GM19328 (cell line): ENCODE data around the gene SURF4.

ENCODE experiments used
- ATAC-seq: cut with Tn5 transposase; IDR thresholded peaks from one replicate; pipeline ENCODE4 v1.9.1; 2021; ENCODE audit warnings: mild to moderate bottlenecking, moderate library complexity; ENCODE audit not compliant: unreplicated experiment

The SURF4 gene

GRCh38 chr9:133353548-133353947 is 22.3 kb downstream of the SURF4 start:
- ATAC-seq = no peak

- ATAC-seq = no peak
Measured at GRCh38 chr9:133352635-133353340, 23.1 kb downstream of the SURF4 start.

- no peak for ATAC-seq
Measured at GRCh38 chr9:133351908-133352634, 23.8 kb downstream of the SURF4 start.

GRCh38 chr9:133351526-133351907 is 24.3 kb downstream of the SURF4 start:
- ATAC-seq = no peak

- ATAC-seq = no peak
Measured at GRCh38 chr9:133349965-133350616, 25.8 kb downstream of the SURF4 start.

- no peak for ATAC-seq
Measured at GRCh38 chr9:133348718-133349573, 26.9 kb downstream of the SURF4 start.

GRCh38 chr9:133347985-133348717 is 27.7 kb downstream of the SURF4 start, which contains the start of the genes MED22 and RPL7A:
Gene MED22, minus strand, starts transcription at chr9:133348131. Its CDS starts 1,469 bp downstream, at chr9:133346662.
Gene RPL7A, plus strand, starts transcription at chr9:133348218. Its CDS starts 26 bp downstream, at chr9:133348244.
- no peak for ATAC-seq

GRCh38 chr9:133347515-133347984 is 28.3 kb downstream of the SURF4 start:
- ATAC-seq = no peak

GRCh38 chr9:133346021-133346785 is 29.7 kb downstream of the SURF4 start:
- ATAC-seq = no peak

- ATAC-seq = no peak
Measured at GRCh38 chr9:133345596-133345995, 30.3 kb downstream of the SURF4 start.

- no peak for ATAC-seq
Measured at GRCh38 chr9:133344979-133345378, 30.9 kb downstream of the SURF4 start.

GRCh38 chr9:133344071-133344470 is 31.8 kb downstream of the SURF4 start:
- ATAC-seq = no peak

GRCh38 chr9:133342570-133342969 is 33.3 kb downstream of the SURF4 start:
- ATAC-seq = no peak

- ATAC-seq = no peak
Measured at GRCh38 chr9:133342069-133342406, 33.8 kb downstream of the SURF4 start.

- no peak for ATAC-seq
Measured at GRCh38 chr9:133341369-133342068, 34.3 kb downstream of the SURF4 start.

- no peak for ATAC-seq
Measured at GRCh38 chr9:133340916-133341315, 34.9 kb downstream of the SURF4 start.

- ATAC-seq = no peak
Measured at GRCh38 chr9:133340256-133340655, 35.6 kb downstream of the SURF4 start.

GRCh38 chr9:133339641-133340040 is 36.2 kb downstream of the SURF4 start:
- no peak for ATAC-seq
